Activated T-helper 1 cell treated with anti-CD3 and anti-CD28 coated beads, Interleukin-12 subunit alpha, Interleukin-12 subunit beta, Interleukin-2, Interleukin-4 antibody, amounts not matched to agents 30 ng/mL and 10 ng/mL and 1 ng/mL, durations not matched to agents 14 hours and 24 hours and 36 hours (primary cell): ENCODE results near the gene LOXL3. TPM values are rescaled to one million over a fixed set of nuclear protein-coding genes. Genes with fewer than 3 reads are reported as not detected.

Source experiments
- DNase-seq: peaks from one replicate; pipeline ENCODE4 v3.0.0; 2021; ENCODE audit warnings: low spot score
- H3K27ac Mint-ChIP-seq: one replicate; pipeline ENCODE4 v1.8.0; 2021; ENCODE audit warnings: mild to moderate bottlenecking, mixed read lengths
- H3K27me3 Mint-ChIP-seq: one replicate; pipeline ENCODE4 v1.8.0; 2022; ENCODE audit warnings: mild to moderate bottlenecking, moderate library complexity, mixed read lengths; ENCODE audit not compliant: insufficient read depth
- H3K36me3 Mint-ChIP-seq: one replicate; pipeline ENCODE4 v1.8.0; 2021; ENCODE audit warnings: low read depth, mixed read lengths
- H3K4me1 Mint-ChIP-seq: one replicate; pipeline ENCODE4 v1.8.0; 2021; ENCODE audit warnings: low read depth, mixed read lengths
- H3K4me3 Mint-ChIP-seq: one replicate; pipeline ENCODE4 v1.8.0; 2021; ENCODE audit warnings: mild to moderate bottlenecking, moderate library complexity, mixed read lengths
- H3K9me3 Mint-ChIP-seq: one replicate; pipeline ENCODE4 v1.8.0; 2021; ENCODE audit warnings: mixed read lengths
- intact Hi-C: fragments of 100-400 bp; cut with micrococcal nuclease; formaldehyde crosslinking; loops from one replicate; pipeline ENCODE4 v1.15.1; 2024
- total RNA-seq: library from RNA; stranded (reverse); gene quantifications from 2 replicates; pipeline ENCODE4 v1.2.3, GENCODE V29; 2022

LOXL3 gene
- total RNA-seq, 1 donor from 2014 or later: 2.0 TPM

- DNase-seq: no peak
- peaks cover 13% of the 10 kb centered on the region for H3K36me3 Mint-ChIP-seq
- no peaks in the 10 kb centered on the region for H3K9me3 Mint-ChIP-seq
- H3K4me3 Mint-ChIP-seq: peak overlapping the region; percentile 73
- peaks cover 16% of the 10 kb centered on the region for H3K27me3 Mint-ChIP-seq
- peaks cover 34% of the 10 kb centered on the region for H3K4me1 Mint-ChIP-seq
- intact Hi-C loops: no loop called here
- peak overlapping the region; percentile 79 for H3K27ac Mint-ChIP-seq
These were observed 579 bp downstream of the LOXL3 start for GRCh38 chr2:74552914-74553811.

- no peaks in the 10 kb centered on the region for H3K9me3 Mint-ChIP-seq
- intact Hi-C loops: no loop called here
- H3K4me3 Mint-ChIP-seq: peak overlapping the region; percentile 44
- H3K4me1 Mint-ChIP-seq: peaks cover 33% of the 10 kb centered on the region
- DNase-seq: no peak
- H3K27me3 Mint-ChIP-seq: peaks cover 21% of the 10 kb centered on the region
- H3K36me3 Mint-ChIP-seq: peaks cover 8% of the 10 kb centered on the region
- H3K27ac Mint-ChIP-seq: peak overlapping the region; percentile 54
These were observed 1.5 kb downstream of the LOXL3 start for GRCh38 chr2:74551942-74552913.

- peaks cover 26% of the 10 kb centered on the region for H3K4me1 Mint-ChIP-seq
- H3K36me3 Mint-ChIP-seq: peaks cover under 1% of the 10 kb centered on the region
- H3K27ac Mint-ChIP-seq: peak overlapping the region; percentile 1
- H3K4me3 Mint-ChIP-seq: peak overlapping the region; percentile 16
- DNase-seq: no peak
- peaks cover 22% of the 10 kb centered on the region for H3K27me3 Mint-ChIP-seq
- intact Hi-C loops: no loop called here
- no peaks in the 10 kb centered on the region for H3K9me3 Mint-ChIP-seq
These were observed 2.2 kb downstream of the LOXL3 start for GRCh38 chr2:74551530-74551929.

GRCh38 chr2:74550231-74550630 is 3.5 kb downstream of the LOXL3 start:
- Mint-ChIP-seq H3K27me3 (peaks cover 30% of the 10 kb centered on the region), H3K4me1 (peaks cover 20% of the 10 kb centered on the region), H3K36me3 (no peaks in the 10 kb centered on the region), H3K4me3 (peak overlapping the region; percentile 65), H3K27ac (no peak overlapping the region), H3K9me3 (no peaks in the 10 kb centered on the region)
- no peak for DNase-seq
- intact Hi-C loops: no loop called here

GRCh38 chr2:74548900-74549826 is 4.6 kb downstream of the LOXL3 start:
- peaks cover 40% of the 10 kb centered on the region for H3K27me3 Mint-ChIP-seq
- H3K36me3 Mint-ChIP-seq: no peaks in the 10 kb centered on the region
- H3K4me3 Mint-ChIP-seq: peak overlapping the region; percentile 78
- peaks cover 20% of the 10 kb centered on the region for H3K4me1 Mint-ChIP-seq
- no peak overlapping the region for H3K27ac Mint-ChIP-seq
- DNase-seq: peak; percentile 39
- H3K9me3 Mint-ChIP-seq: no peaks in the 10 kb centered on the region
- intact Hi-C loops: loop anchor here (1.0 kb wide), 1 partner anchor 18 kb away; no protein-coding TSS in a partner anchor

GRCh38 chr2:74548285-74548899 is 5.3 kb downstream of the LOXL3 start:
- peak overlapping the region; percentile 76 for H3K4me3 Mint-ChIP-seq
- no peaks in the 10 kb centered on the region for H3K9me3 Mint-ChIP-seq
- no peaks in the 10 kb centered on the region for H3K36me3 Mint-ChIP-seq
- intact Hi-C loops: loop anchor here (1.0 kb wide), 1 partner anchor 17 kb away; no protein-coding TSS in a partner anchor
- peaks cover 39% of the 10 kb centered on the region for H3K27me3 Mint-ChIP-seq
- peaks cover 20% of the 10 kb centered on the region for H3K4me1 Mint-ChIP-seq
- DNase-seq: no peak
- H3K27ac Mint-ChIP-seq: peak overlapping the region; percentile 62

GRCh38 chr2:74546004-74546403 is 7.7 kb downstream of the LOXL3 start:
- no peak for DNase-seq
- intact Hi-C loops: no loop called here
- Mint-ChIP-seq H3K9me3 (no peaks in the 10 kb centered on the region), H3K27me3 (peaks cover 40% of the 10 kb centered on the region), H3K4me1 (peaks cover 15% of the 10 kb centered on the region), H3K4me3 (no peak overlapping the region), H3K27ac (no peak overlapping the region), H3K36me3 (no peaks in the 10 kb centered on the region)

GRCh38 chr2:74544634-74545033 is 9.1 kb downstream of the LOXL3 start:
- Mint-ChIP-seq H3K36me3 (no peaks in the 10 kb centered on the region), H3K4me3 (no peak overlapping the region), H3K27ac (no peak overlapping the region), H3K27me3 (peaks cover 36% of the 10 kb centered on the region), H3K4me1 (peaks cover 8% of the 10 kb centered on the region), H3K9me3 (no peaks in the 10 kb centered on the region)
- intact Hi-C loops: no loop called here
- no peak for DNase-seq

GRCh38 chr2:74542978-74543377 is 10.8 kb downstream of the LOXL3 start:
- Mint-ChIP-seq H3K4me3 (no peak overlapping the region), H3K9me3 (no peaks in the 10 kb centered on the region), H3K36me3 (no peaks in the 10 kb centered on the region), H3K27ac (no peak overlapping the region), H3K27me3 (peaks cover 33% of the 10 kb centered on the region), H3K4me1 (peaks cover 19% of the 10 kb centered on the region)
- no peak for DNase-seq
- intact Hi-C loops: no loop called here

- DNase-seq: no peak
- no peak overlapping the region for H3K4me3 Mint-ChIP-seq
These were observed 13.5 kb downstream of the LOXL3 start for GRCh38 chr2:74540291-74540690.

GRCh38 chr2:74538881-74539339 is 14.8 kb downstream of the LOXL3 start:
- DNase-seq: no peak
- peaks cover 14% of the 10 kb centered on the region for H3K27me3 Mint-ChIP-seq
- intact Hi-C loops: no loop called here
- H3K36me3 Mint-ChIP-seq: peaks cover 1% of the 10 kb centered on the region
- H3K4me3 Mint-ChIP-seq: no peak overlapping the region
- H3K27ac Mint-ChIP-seq: no peak overlapping the region
- H3K4me1 Mint-ChIP-seq: peaks cover 17% of the 10 kb centered on the region
- no peaks in the 10 kb centered on the region for H3K9me3 Mint-ChIP-seq

More at GRCh38 chr2:74540291-74540690, 13.5 kb downstream of the LOXL3 start:
- Mint-ChIP-seq H3K36me3 (no peaks in the 10 kb centered on the region), H3K4me1 (peaks cover 17% of the 10 kb centered on the region), H3K9me3 (no peaks in the 10 kb centered on the region), H3K27ac (no peak overlapping the region), H3K27me3 (peaks cover 24% of the 10 kb centered on the region)
- intact Hi-C loops: no loop called here
